ENCODE measurements around the gene CTTN.

The CTTN gene

GRCh38 chr11:70423523-70424505, 25.5 kb downstream of the CTTN start:
- Mint-ChIP-seq H3K9me3 (ENCODE audit: low read depth) (no peaks in the 10 kb centered on the region), H3K27ac (no peak overlapping the region), H3K4me3 (no peak overlapping the region), H3K27me3 (no peaks in the 10 kb centered on the region), H3K4me1 (ENCODE audit: low read depth) (peaks cover 3% of the 10 kb centered on the region), H3K36me3 (peaks cover 3% of the 10 kb centered on the region)

GRCh38 chr11:70424765-70425344, 26.5 kb downstream of the CTTN start:
- H3K27ac Mint-ChIP-seq: no peak overlapping the region
- no peaks in the 10 kb centered on the region for H3K9me3 Mint-ChIP-seq (ENCODE audit: low read depth)
- H3K4me3 Mint-ChIP-seq: no peak overlapping the region
- peaks cover 3% of the 10 kb centered on the region for H3K4me1 Mint-ChIP-seq (ENCODE audit: low read depth)
- H3K36me3 Mint-ChIP-seq: peaks cover 3% of the 10 kb centered on the region
- no peaks in the 10 kb centered on the region for H3K27me3 Mint-ChIP-seq

- H3K36me3 Mint-ChIP-seq: peaks cover 3% of the 10 kb centered on the region
- H3K4me1 Mint-ChIP-seq (ENCODE audit: low read depth): peaks cover 3% of the 10 kb centered on the region
- no peak overlapping the region for H3K27ac Mint-ChIP-seq
- H3K27me3 Mint-ChIP-seq: no peaks in the 10 kb centered on the region
- no peak overlapping the region for H3K4me3 Mint-ChIP-seq
- no peaks in the 10 kb centered on the region for H3K9me3 Mint-ChIP-seq (ENCODE audit: low read depth)
These were observed 29.1 kb downstream of the CTTN start for GRCh38 chr11:70427436-70427835.

GRCh38 chr11:70428701-70429427, 30.5 kb downstream of the CTTN start:
- Mint-ChIP-seq H3K36me3 (peaks cover 3% of the 10 kb centered on the region), H3K27me3 (no peaks in the 10 kb centered on the region), H3K4me3 (no peak overlapping the region), H3K27ac (no peak overlapping the region), H3K4me1 (ENCODE audit: low read depth) (peaks cover 3% of the 10 kb centered on the region), H3K9me3 (ENCODE audit: low read depth) (no peaks in the 10 kb centered on the region)

GRCh38 chr11:70429428-70429705, 31.0 kb downstream of the CTTN start:
- peaks cover 3% of the 10 kb centered on the region for H3K36me3 Mint-ChIP-seq
- no peaks in the 10 kb centered on the region for H3K9me3 Mint-ChIP-seq (ENCODE audit: low read depth)
- H3K27me3 Mint-ChIP-seq: no peaks in the 10 kb centered on the region
- H3K27ac Mint-ChIP-seq: no peak overlapping the region
- no peak overlapping the region for H3K4me3 Mint-ChIP-seq
- H3K4me1 Mint-ChIP-seq (ENCODE audit: low read depth): peaks cover 1% of the 10 kb centered on the region

- H3K4me1 Mint-ChIP-seq (ENCODE audit: low read depth): no peaks in the 10 kb centered on the region
- H3K27ac Mint-ChIP-seq: no peak overlapping the region
- peaks cover 3% of the 10 kb centered on the region for H3K36me3 Mint-ChIP-seq
- H3K4me3 Mint-ChIP-seq: no peak overlapping the region
- H3K27me3 Mint-ChIP-seq: no peaks in the 10 kb centered on the region
- no peaks in the 10 kb centered on the region for H3K9me3 Mint-ChIP-seq (ENCODE audit: low read depth)
These were observed 31.6 kb downstream of the CTTN start for GRCh38 chr11:70429724-70430521.

- no peaks in the 10 kb centered on the region for H3K36me3 Mint-ChIP-seq
- no peaks in the 10 kb centered on the region for H3K9me3 Mint-ChIP-seq (ENCODE audit: low read depth)
- no peak overlapping the region for H3K4me3 Mint-ChIP-seq
- no peak overlapping the region for H3K27ac Mint-ChIP-seq
- H3K27me3 Mint-ChIP-seq: no peaks in the 10 kb centered on the region
- no peaks in the 10 kb centered on the region for H3K4me1 Mint-ChIP-seq (ENCODE audit: low read depth)
These were observed 32.6 kb downstream of the CTTN start for GRCh38 chr11:70430671-70431574.

GRCh38 chr11:70431611-70432010, 33.3 kb downstream of the CTTN start:
- H3K9me3 Mint-ChIP-seq (ENCODE audit: low read depth): no peaks in the 10 kb centered on the region
- no peak overlapping the region for H3K27ac Mint-ChIP-seq
- H3K4me3 Mint-ChIP-seq: no peak overlapping the region
- no peaks in the 10 kb centered on the region for H3K36me3 Mint-ChIP-seq
- H3K4me1 Mint-ChIP-seq (ENCODE audit: low read depth): no peaks in the 10 kb centered on the region
- H3K27me3 Mint-ChIP-seq: no peaks in the 10 kb centered on the region

GRCh38 chr11:70432065-70432464, 33.7 kb downstream of the CTTN start:
- Mint-ChIP-seq H3K36me3 (no peaks in the 10 kb centered on the region), H3K27ac (no peak overlapping the region), H3K4me1 (ENCODE audit: low read depth) (no peaks in the 10 kb centered on the region), H3K9me3 (ENCODE audit: low read depth) (no peaks in the 10 kb centered on the region), H3K27me3 (no peaks in the 10 kb centered on the region), H3K4me3 (no peak overlapping the region)

GRCh38 chr11:70432580-70432979, 34.3 kb downstream of the CTTN start:
- H3K27me3 Mint-ChIP-seq: no peaks in the 10 kb centered on the region
- H3K36me3 Mint-ChIP-seq: no peaks in the 10 kb centered on the region
- no peak overlapping the region for H3K27ac Mint-ChIP-seq
- H3K4me1 Mint-ChIP-seq (ENCODE audit: low read depth): no peaks in the 10 kb centered on the region
- no peak overlapping the region for H3K4me3 Mint-ChIP-seq
- no peaks in the 10 kb centered on the region for H3K9me3 Mint-ChIP-seq (ENCODE audit: low read depth)

GRCh38 chr11:70433038-70433437, 34.7 kb downstream of the CTTN start:
- Mint-ChIP-seq H3K4me1 (ENCODE audit: low read depth) (no peaks in the 10 kb centered on the region), H3K27me3 (no peaks in the 10 kb centered on the region), H3K27ac (no peak overlapping the region), H3K9me3 (ENCODE audit: low read depth) (no peaks in the 10 kb centered on the region), H3K4me3 (no peak overlapping the region), H3K36me3 (no peaks in the 10 kb centered on the region)

- Mint-ChIP-seq H3K4me1 (ENCODE audit: low read depth) (no peaks in the 10 kb centered on the region), H3K9me3 (ENCODE audit: low read depth) (no peaks in the 10 kb centered on the region), H3K36me3 (no peaks in the 10 kb centered on the region), H3K27me3 (no peaks in the 10 kb centered on the region), H3K4me3 (no peak overlapping the region), H3K27ac (no peak overlapping the region)
These were observed 35.2 kb downstream of the CTTN start for GRCh38 chr11:70433526-70433925.

- no peak overlapping the region for H3K27ac Mint-ChIP-seq
- no peaks in the 10 kb centered on the region for H3K9me3 Mint-ChIP-seq (ENCODE audit: low read depth)
- H3K27me3 Mint-ChIP-seq: no peaks in the 10 kb centered on the region
- H3K36me3 Mint-ChIP-seq: no peaks in the 10 kb centered on the region
- no peak overlapping the region for H3K4me3 Mint-ChIP-seq
- no peaks in the 10 kb centered on the region for H3K4me1 Mint-ChIP-seq (ENCODE audit: low read depth)
These were observed 35.9 kb downstream of the CTTN start for GRCh38 chr11:70433966-70434812.
